Adrenal gland (tissue), 12 donors: Measurements from ENCODE around the gene RIPOR2. TPM values are rescaled to one million over a fixed set of nuclear protein-coding genes. Genes with fewer than 3 reads are reported as not detected.

Source experiments
- DNase-seq, 7 donors: peaks; one replicate each; pipeline ENCODE4 v3.0.0-alpha.2; 2019 to 2020
- H3K27ac ChIP-seq, 5 donors: fragments of 200-600 bp; sonication (generic) in 4 of 5; 1 replicate in 3 of 5; 2 replicates in 2 of 5; pipeline versions ENCODE4 v1.5.1 to v1.8.0; 2016 to 2020; ENCODE audit warnings: mild to moderate bottlenecking in 1 of 5
- H3K27me3 ChIP-seq: fragments of 200-600 bp; 2 replicates; pipeline ENCODE4 v1.8.0; 2021
- H3K36me3 ChIP-seq, 2 donors: fragments of 200-600 bp; replicated peaks in 1 of 2; 1 replicate in 1 of 2; 2 replicates in 1 of 2; pipeline versions ENCODE4 v1.5.1 to v1.8.0; 2018 to 2022
- H3K4me1 ChIP-seq, 2 donors: fragments of 200-600 bp; replicated peaks in 1 of 2; 1 replicate in 1 of 2; 2 replicates in 1 of 2; pipeline versions ENCODE4 v1.5.1 to v1.8.0; 2018 to 2021
- H3K4me3 ChIP-seq, 4 donors: fragments of 200-600 bp; sonication (generic) in 3 of 4; one replicate each; pipeline ENCODE4 v1.5.1; 2016 to 2018
- H3K9me3 ChIP-seq, 3 donors: fragments of 200-600 bp; sonication (generic) in 1 of 3; replicated peaks in 1 of 3; 1 replicate in 2 of 3; 2 replicates in 1 of 3; pipeline versions ENCODE4 v1.5.1 to v1.8.0; 2016 to 2021
- CTCF ChIP-seq, 6 experiments: fragments of 450-650 bp in 4 of 6; fragments of 200-600 bp in 2 of 6; sonication (generic) in 1 of 6; IDR thresholded peaks; 1 replicate in 5 of 6; 2 replicates in 1 of 6; pipeline versions ENCODE4 v1.5.1 to v1.8.0; 2016 to 2021; ENCODE audit warnings: antibody characterized with exemption in 6 of 6, mild to moderate bottlenecking in 2 of 6, moderate library complexity in 1 of 6
- POLR2A ChIP-seq, 2 donors: fragments of 450-650 bp; IDR thresholded peaks; one replicate each; pipeline ENCODE4 v1.6.1; 2017; ENCODE audit warnings: antibody characterized with exemption in 2 of 2, mild to moderate bottlenecking in 2 of 2, moderate library complexity in 1 of 2
- WGBS, 4 donors: extraction: QIAGEN DNeasy Blood & Tissue Kit in 2 of 4; methylation state at CpG; one replicate each; pipeline versions ENCODE4 v1.1.5 to v1.1.7; 2013 to 2017; 5-methylcytosine and 5-hydroxymethylcytosine counted together
- intact Hi-C, 2 donors: fragments of 100-400 bp; cut with DNase I; formaldehyde crosslinking; loops; one replicate each; pipeline versions ENCODE4 v1.14.1 to v1.15.0; 2022 to 2023
- polyA plus RNA-seq, 3 donors: library from polyadenylated mRNA; stranded (reverse); fragments of 200-250 nt in 2 of 3; fragments of 350-450 nt in 1 of 3; fragmentation: Illumina TruSeq in 1 of 3; extraction: RNeasy Lipid Tissue Mini Kit (QIAGEN cat#74804) in 1 of 3; gene quantifications; one replicate each; pipeline ENCODE4 v1.2.3, GENCODE V29; 2013 to 2014
- total RNA-seq, 9 donors: library from RNA; depleted of rRNA in 4 of 9; stranded (reverse); fragments of >200 nt in 4 of 9; fragments of 120-200 nt in 1 of 9; fragmentation: NEBNext Ultra II Directional in 1 of 9; extraction: Animal tissue kit (Norgen Biotek cat#: 25700) in 1 of 9; gene quantifications; one replicate each; pipeline versions ENCODE4 v1.1.0 to v1.2.4, GENCODE V29; 2013 to 2023
- donor health status: healthy with polysubstance abuse.
- donor health status: Bipolar disorder and iron deficiency.
- donor health status: DM: yes; HTN: yes; CAD: no.
- donor health status: DM: no; HTN: no; CAD: no.
- donor health status: DM: no; HTN: no; CAD: no.
- donor health status: DM: yes; HTN: yes; CAD: no.

The RIPOR2 gene
- total and polyA plus RNA-seq, 12 donors, result 1.7 to 16.2 (median 3.9) TPM

DNA sequence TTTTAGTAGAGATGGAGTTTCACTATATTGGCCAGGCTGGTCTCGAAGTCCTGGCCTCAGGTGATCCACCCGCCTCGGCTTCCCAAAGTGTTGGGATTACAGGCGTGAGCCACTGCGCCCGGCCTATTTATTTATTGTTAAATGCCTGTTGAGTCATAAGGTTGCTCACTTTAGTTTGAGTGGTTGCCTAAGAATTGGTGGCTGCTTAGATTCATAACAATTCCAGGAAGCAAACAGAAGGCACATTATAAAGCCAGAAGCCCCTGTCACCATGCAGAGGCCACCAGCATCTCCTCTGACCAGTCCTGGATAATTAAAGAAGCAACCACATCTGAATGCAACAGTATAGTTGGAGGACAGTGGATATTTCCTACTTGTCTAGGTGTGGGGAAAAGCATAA is 113.1 kb downstream of the RIPOR2 start:
- H3K4me3 ChIP-seq, result no peak overlapping the region
- no peaks in the 10 kb centered on the region for H3K4me1 ChIP-seq
- intact Hi-C loops, result no loop called here
- H3K9me3 ChIP-seq, result peaks cover 0 to 5% (median 0%) of the 10 kb centered on the region in 3 donors
- no peak for DNase-seq
- H3K36me3 ChIP-seq, result no peaks in the 10 kb centered on the region
- WGBS, 4 donors, result 94 to 98% (median 96%) methylated on average over 6 of the region's 6 CpGs
- H3K27me3 ChIP-seq, result no peaks in the 10 kb centered on the region
- no peak overlapping the region for H3K27ac ChIP-seq
- no peak for TF ChIP-seq POLR2A (IDR thresholded peaks at IDR 0.05)

GRCh38 chr6:24821860-24822444 is 113.8 kb downstream of the RIPOR2 start:
- DNase-seq, result no peak
- Histone ChIP-seq H3K36me3 (no peaks in the 10 kb centered on the region), H3K27me3 (no peaks in the 10 kb centered on the region), H3K9me3 (peaks cover 0 to 5% (median 0%) of the 10 kb centered on the region in 3 donors), H3K27ac (no peak overlapping the region), H3K4me3 (no peak overlapping the region), H3K4me1 (no peaks in the 10 kb centered on the region)
- TF ChIP-seq CTCF (IDR thresholded peaks at IDR 0.05) (no peak), POLR2A (IDR thresholded peaks at IDR 0.05) (no peak)
- 72 to 86% (median 79%) methylated on average over 3 of the region's 3 CpGs for WGBS, 4 donors
- intact Hi-C loops, result no loop called here

DNA sequence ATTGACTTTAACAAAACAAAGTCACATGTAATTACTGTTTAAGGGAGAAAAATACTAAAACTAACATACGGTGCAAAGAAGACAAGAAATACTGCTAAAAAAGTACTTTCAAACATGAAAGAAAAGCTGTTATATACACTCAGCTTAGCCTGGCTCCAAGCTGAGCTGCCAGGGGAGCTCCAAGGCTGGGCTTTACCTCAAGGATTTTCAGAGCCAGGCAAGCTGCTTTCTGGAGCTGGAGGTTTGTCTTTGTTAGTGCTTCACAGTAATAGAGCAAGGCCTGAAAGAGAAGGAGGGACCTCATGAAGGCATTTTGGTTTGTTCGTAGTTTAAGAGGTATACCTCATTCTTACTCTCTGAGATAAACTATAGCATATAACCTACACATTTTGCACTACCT is 117.4 kb downstream of the RIPOR2 start:
- intact Hi-C loops, result no loop called here
- 64 to 81% (median 71%) methylated on average over 2 of the region's 2 CpGs for WGBS, 4 donors
- DNase-seq, result peak in 1 of 7 donors; percentile 8

DNA sequence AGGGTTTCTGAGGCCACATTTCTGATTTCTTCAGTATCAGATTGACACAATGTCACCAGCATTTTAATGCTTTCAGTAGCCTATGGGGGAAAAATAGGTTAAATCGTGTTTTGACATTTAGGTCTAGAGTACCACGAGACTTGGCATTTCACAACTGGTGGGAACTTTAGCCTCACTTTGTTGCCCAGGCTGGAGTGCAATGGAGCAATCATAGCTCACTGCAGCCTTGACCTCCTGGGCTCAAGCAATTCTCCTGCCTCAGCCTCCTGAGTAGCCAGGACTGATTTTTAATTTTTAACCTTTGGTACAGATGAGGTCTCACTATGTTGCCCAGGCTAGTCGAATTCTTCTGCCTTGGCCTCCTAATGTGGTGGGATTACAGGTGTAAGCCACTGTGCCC is 126.0 kb downstream of the RIPOR2 start:
- intact Hi-C loops, result no loop called here
- TF ChIP-seq POLR2A (IDR thresholded peaks at IDR 0.05) (no peak), CTCF (IDR thresholded peaks at IDR 0.05) (no peak)
- H3K27ac ChIP-seq, result no peak overlapping the region
- H3K27me3 ChIP-seq, result no peaks in the 10 kb centered on the region
- no peaks in the 10 kb centered on the region for H3K4me1 ChIP-seq
- no peak for DNase-seq
- WGBS, 4 donors, result 67 to 79% (median 73%) methylated on average over 3 of the region's 3 CpGs
- no peak overlapping the region for H3K4me3 ChIP-seq
- no peaks in the 10 kb centered on the region for H3K9me3 ChIP-seq
- no peaks in the 10 kb centered on the region for H3K36me3 ChIP-seq

More for the DNA sequence above, 117.4 kb downstream of the RIPOR2 start:
- Histone ChIP-seq H3K27me3 (no peaks in the 10 kb centered on the region), H3K4me3 (no peak overlapping the region), H3K36me3 (no peaks in the 10 kb centered on the region), H3K9me3 (no peaks in the 10 kb centered on the region), H3K4me1 (no peaks in the 10 kb centered on the region), H3K27ac (no peak overlapping the region)
- TF ChIP-seq CTCF (IDR thresholded peaks at IDR 0.05) (no peak), POLR2A (IDR thresholded peaks at IDR 0.05) (no peak)

GRCh38 chr6:24807584-24807983 is 128.2 kb downstream of the RIPOR2 start:
- intact Hi-C loops, result no loop called here
- 92 to 100% (median 94%) methylated on average over 3 of the region's 3 CpGs for WGBS, 4 donors
- Histone ChIP-seq H3K36me3 (no peaks in the 10 kb centered on the region), H3K27ac (no peak overlapping the region), H3K27me3 (no peaks in the 10 kb centered on the region), H3K9me3 (no peaks in the 10 kb centered on the region), H3K4me3 (no peak overlapping the region), H3K4me1 (no peaks in the 10 kb centered on the region)
- DNase-seq, result no peak
- TF ChIP-seq POLR2A (IDR thresholded peaks at IDR 0.05) (no peak), CTCF (IDR thresholded peaks at IDR 0.05) (no peak)
